ENCODE results near the gene ADCY9.
"Not testable (repeated sequence)": the region's sequence is repeated elsewhere in the genome, so short reads cannot be mapped to it uniquely, and the experiment has no call there.

ADCY9 gene

DNA sequence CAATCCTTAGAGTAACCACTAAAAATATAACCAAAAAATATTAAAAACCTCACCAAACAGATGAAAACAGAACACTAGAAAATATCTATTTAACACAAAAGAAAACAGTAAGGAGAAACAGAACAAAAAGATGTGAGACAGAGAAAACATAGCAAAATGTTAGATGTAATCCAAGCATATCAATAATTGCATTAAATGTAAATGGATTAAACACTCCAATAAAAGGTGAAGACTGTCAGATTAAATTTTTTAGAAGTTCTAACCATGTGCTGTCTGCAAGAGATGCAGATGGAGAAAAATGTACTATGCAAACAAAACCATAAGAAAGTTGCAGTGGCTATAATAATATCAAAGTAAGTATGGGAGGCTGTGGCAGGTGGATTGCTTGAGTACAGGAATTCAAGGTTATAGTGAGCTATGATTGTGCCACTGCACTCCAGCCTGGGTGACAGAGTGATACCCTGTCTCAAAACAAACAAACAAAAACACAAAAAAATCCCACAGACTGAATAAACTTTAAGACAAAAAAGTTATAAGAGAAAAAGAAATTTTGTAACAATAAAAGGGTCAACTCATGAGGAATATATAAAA lies 53.9 kb downstream of the ADCY9 start:
- DNase-seq: no peak

- DNase-seq: no peak
Measured at GRCh38 chr16:4060823-4061222, 55.4 kb downstream of the ADCY9 start.

- no peak for DNase-seq
Measured at GRCh38 chr16:4060009-4060408, 56.2 kb downstream of the ADCY9 start.

DNA sequence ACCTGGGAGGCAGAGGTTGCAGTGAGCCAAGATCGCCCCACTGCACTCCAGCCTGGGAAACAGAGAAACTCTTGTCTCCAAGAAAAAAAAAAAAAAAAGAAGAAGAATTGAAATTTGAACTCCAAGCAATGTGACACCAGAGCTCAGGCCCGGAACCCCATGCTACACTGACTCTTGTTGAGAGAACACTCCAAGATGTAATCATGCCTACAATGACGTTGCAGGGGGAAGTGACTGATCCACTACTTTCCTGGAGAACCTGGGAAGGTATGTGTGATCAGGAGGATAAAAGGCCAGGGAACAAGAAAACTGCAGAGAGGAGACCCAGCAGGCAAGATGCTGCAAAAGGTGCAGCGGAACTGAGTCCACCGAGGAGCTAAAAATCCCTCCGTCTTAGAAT lies 57.9 kb downstream of the ADCY9 start:
- DNase-seq: no peak

GRCh38 chr16:4057439-4057877 lies 58.8 kb downstream of the ADCY9 start:
- no peak for DNase-seq

- DNase-seq: no peak
Measured at GRCh38 chr16:4056161-4057105, 59.8 kb downstream of the ADCY9 start.

GRCh38 chr16:4055748-4056147 lies 60.5 kb downstream of the ADCY9 start:
- no peak for DNase-seq

DNA sequence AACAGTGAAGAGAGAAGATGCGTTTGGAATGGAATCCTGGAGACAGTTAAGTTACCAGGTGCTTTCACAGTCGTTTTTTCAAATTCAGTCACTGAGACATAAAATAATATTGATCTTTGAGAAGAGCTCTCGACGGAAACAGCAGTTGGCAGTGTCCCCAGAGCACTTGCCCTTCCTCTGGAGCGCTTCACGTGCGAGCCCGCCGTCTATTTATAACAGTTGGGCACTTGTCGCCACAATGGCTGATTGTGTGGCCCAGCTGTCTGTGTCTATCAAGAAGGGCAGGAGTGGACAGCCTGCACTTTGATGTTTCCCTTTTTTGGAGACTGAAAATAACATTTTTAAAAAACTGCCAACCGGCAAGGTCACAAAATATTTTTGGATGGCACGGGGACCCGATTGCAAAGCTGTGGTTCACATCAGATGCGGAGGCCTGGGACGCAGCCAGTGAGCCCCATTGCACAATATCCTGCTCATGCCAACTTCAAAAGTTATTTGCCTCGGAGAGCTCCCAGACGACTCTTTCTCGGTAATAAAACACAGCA lies 62.9 kb downstream of the ADCY9 start:
- no peak for DNase-seq

GRCh38 chr16:4052801-4053293 lies 63.4 kb downstream of the ADCY9 start:
- no peak for DNase-seq

GRCh38 chr16:4052096-4052495 lies 64.1 kb downstream of the ADCY9 start:
- DNase-seq: no peak

DNA sequence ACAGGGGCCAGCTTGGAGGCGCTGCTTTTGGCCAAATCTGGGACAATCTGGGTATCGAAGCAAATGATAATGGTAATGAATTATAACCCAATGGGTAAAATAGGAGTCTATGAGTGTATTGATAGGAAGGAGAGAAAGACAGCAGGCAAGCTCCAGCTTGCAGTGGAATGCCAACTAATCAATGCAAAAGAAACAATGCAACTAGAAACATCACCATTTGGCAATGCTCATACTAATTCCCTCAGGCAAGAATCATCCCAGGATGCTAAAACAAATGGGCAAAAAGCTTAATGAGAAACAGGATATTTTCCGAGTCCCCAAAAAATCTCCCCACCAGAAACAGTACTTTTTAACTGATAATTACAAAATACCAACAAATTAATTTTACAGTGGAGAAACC lies 64.7 kb downstream of the ADCY9 start:
- no peak for DNase-seq

- DNase-seq: no peak
Measured at GRCh38 chr16:4049031-4049430, 67.2 kb downstream of the ADCY9 start.

GRCh38 chr16:4048481-4048880 lies 67.8 kb downstream of the ADCY9 start:
- DNase-seq: no peak

DNA sequence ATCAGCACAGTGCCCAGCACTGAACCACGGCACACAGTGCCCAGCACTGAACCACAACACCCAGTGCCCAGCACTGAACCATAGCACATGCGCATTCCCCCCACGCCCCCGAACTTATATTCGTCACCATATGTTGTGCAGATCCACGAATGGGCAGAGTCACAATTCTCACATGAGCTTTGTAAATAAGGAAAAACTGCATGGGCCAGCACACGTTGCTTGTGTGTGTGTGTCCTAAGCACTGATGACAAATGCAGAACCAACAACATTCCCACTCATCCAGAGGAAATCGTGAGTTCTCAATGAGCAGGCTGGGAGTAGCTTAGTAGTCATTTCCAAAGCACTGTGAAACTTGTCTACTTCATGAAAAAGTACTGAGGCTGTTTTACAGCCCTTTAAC lies 70.0 kb downstream of the ADCY9 start:
- no peak for DNase-seq

DNA sequence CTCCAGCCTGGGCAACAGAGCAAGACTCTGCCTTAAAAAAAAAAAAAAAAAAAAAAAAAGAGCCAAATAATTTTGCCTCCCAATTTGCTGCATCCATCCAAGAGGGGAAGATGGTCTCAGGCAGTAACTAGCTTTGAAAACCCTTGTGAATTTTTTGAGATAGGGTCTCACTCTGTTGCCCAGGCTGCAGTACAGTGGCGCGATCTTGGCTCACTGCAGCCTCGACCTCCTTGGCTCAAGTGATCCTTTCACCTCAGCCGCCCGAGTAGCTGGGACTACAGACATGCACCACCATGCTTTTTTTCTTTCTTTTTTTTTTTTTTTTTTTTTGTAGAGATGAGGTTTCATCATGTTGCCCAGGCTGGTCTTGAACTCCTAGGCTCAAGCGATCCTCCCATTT lies 70.7 kb downstream of the ADCY9 start:
- DNase-seq: not testable (repeated sequence)

DNA sequence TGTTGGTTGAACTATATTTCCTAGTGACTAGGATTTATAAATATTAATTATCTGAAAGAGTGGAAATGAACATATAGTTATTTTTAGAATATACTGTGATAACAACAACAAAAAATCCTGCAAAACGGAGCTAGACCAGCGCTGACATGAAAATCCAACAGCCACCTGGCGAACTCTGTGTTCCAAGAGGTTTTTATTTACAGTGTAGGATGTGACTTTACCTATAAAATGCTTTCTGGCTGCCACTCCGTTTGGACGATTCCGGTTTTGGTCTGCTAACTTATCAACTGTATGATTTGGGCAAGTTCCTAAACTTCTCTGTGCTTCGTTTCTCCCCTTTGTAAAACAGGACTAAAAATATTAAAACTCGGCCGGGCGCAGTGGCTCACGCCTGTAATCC lies 73.7 kb downstream of the ADCY9 start:
- no peak for DNase-seq

DNA sequence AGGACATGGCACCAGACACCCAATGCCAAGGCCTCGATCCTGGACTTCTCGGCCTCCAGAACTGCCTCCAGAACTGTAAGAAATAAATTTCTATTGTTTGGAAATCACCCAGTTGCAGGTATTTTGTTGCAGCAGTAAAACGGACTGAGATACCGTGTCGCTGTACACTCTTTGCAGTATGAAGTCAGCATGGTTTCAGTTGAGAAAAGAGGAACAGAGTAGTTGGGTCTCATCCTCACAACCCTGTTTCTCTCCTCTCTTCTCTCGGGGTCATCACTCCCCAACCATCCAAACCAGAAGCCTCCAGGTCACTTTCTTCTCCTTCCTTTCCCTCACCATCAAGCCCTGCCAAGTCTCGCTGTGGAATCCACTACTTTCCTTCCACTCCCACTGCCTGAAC lies 77.8 kb downstream of the ADCY9 start:
- DNase-seq: no peak

DNA sequence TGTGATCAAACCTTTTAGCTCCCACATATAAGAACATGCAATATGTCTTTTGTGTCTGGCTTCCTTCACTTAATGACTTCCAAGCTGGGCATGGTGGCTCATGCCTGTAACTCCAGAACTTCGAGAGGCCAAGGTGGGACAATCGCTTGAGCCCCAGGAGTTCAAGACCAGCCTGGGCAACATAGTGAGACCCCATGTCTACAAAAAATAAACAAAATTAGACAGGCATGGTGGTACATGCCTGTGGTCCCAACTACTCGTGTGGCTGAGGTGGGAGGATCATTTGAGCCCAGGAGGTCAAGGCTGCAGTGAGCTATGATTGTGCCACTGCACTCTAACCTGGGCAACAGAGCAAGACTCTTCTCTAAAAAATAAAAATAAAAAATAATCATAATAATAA lies 79.3 kb downstream of the ADCY9 start:
- DNase-seq: not testable (repeated sequence)

- no peak for DNase-seq
Measured at GRCh38 chr16:4034963-4035362, 81.3 kb downstream of the ADCY9 start.

GRCh38 chr16:4033951-4034350 lies 82.3 kb downstream of the ADCY9 start:
- no peak for DNase-seq

- DNase-seq: no peak
Measured at GRCh38 chr16:4032768-4033167, 83.5 kb downstream of the ADCY9 start.

GRCh38 chr16:4028144-4028543 lies 88.1 kb downstream of the ADCY9 start:
- DNase-seq: no peak

GRCh38 chr16:4026854-4027253 lies 89.4 kb downstream of the ADCY9 start:
- no peak for DNase-seq

DNA sequence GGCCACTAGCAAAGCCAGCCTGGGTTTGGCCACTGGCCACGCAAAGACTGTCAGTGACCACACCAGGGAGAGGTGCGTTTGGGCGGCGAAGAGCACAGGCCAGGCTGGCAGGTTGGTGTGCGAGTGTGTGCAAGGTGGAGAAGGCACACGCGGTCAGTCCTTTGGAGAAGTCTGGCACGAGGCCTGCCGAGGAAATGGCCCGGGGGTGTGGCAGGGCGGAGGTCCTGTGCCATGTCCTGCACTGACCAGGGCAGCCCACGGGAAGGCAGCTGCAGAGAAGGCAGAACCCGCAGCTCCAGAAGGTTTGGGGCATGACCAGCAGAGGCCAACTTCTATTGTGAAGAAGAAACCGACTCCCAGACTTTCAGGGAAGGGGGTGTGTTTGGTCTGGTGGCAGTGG lies 90.8 kb downstream of the ADCY9 start:
- no peak for DNase-seq

Data from activated CD4-positive, alpha-beta T cell treated with anti-CD3 and anti-CD28 coated beads for 1 hour (primary cell).